Measurements from ENCODE around the gene SUV39H1. TPM values are rescaled to one million over a fixed set of nuclear protein-coding genes. Genes with fewer than 3 reads are reported as not detected.
A peak's percentile ranks its signal among the peaks of the same experiment; 100 is the strongest.
"Not testable (repeated sequence)": the region's sequence is repeated elsewhere in the genome, so short reads cannot be mapped to it uniquely, and the experiment has no call there.

Gene SUV39H1
- total RNA-seq, 2 experiments from 2014 or later = 40.1 to 41.4 TPM

DNA sequence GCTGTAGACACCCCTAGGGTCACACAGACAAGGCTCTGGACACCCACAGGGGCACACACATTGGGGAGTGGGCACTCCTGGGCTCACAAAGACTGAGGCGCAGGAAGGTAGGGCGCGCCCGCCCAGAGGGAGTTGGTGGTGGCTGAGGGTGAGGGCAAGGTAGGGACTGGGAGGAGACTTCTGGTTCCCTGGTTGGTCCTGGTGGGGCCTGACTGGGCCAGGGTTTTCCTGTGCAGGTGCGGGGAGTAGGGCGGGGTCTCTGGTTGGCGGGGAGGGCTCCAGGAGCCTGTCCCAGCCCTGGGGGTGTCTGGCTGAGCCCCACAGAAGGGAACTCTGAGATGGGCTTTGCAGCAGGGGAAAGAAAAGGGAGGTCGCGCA lies 19.7 kb upstream of the SUV39H1 start:
- peaks cover 28% of the 10 kb centered on the region for H3K4me1 Mint-ChIP-seq
- CTCF ChIA-PET = interaction anchor here (1.0 kb wide), 1 partner anchor 20 kb away, joined by 3 read pairs; the partner anchor contains the start of gene SUV39H1
- peak overlapping the region; percentile 86 for H3K27ac Mint-ChIP-seq
- no peaks in the 10 kb centered on the region for H3K27me3 Mint-ChIP-seq
- peak; percentile 10 for ATAC-seq
- H3K4me3 Mint-ChIP-seq = peak overlapping the region; percentile 84
- H3K36me3 Mint-ChIP-seq = peaks cover 2% of the 10 kb centered on the region
- no peaks in the 10 kb centered on the region for H3K9me3 Mint-ChIP-seq (ENCODE audit: low read depth)
- DNase-seq = peak; percentile 48

DNA sequence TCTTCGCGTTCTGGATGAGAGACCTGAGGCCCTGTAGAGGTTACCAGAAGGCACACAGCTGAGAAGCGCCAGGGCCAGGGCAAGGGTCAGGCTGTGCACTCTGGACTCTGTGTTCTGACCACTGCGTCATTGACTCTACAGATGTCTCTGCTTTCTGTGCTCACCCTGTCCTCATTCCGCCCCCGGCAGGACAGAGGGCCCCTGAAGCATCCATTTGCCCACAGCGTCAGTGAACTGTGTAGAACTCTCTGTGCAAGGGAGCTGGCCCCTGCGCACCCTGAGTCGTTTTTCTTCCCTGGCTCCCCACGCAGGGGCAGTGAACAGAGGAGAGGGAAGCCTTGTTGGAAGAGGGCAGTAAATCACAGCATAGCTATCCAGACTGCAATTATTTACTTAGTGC lies 19.0 kb upstream of the SUV39H1 start:
- DNase-seq = no peak
- no peak for ATAC-seq
- no peaks in the 10 kb centered on the region for H3K9me3 Mint-ChIP-seq (ENCODE audit: low read depth)
- peaks cover 2% of the 10 kb centered on the region for H3K36me3 Mint-ChIP-seq
- H3K27me3 Mint-ChIP-seq = no peaks in the 10 kb centered on the region
- CTCF ChIA-PET = no interaction called here
- peak overlapping the region; percentile 86 for H3K27ac Mint-ChIP-seq
- peaks cover 30% of the 10 kb centered on the region for H3K4me1 Mint-ChIP-seq
- peak overlapping the region; percentile 84 for H3K4me3 Mint-ChIP-seq

DNA sequence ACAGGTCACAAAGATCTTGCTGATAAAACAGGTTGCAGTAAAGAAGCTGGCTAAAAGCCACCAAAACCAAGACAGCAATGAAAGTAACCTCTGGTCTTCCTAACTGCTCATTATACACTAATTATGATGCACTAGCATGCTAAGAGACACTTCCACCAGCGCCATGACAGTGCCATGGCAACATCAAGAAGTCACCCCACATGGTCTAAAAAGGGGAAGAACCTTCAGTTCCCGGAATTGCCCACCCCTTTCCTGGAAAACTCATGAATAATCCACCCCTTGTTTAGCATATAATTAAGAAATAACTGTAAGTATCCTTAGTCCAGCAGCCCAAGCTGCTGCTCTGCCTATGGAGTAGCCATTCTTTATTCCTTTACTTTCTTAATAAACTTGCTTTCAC lies 16.1 kb upstream of the SUV39H1 start:
- H3K4me3 Mint-ChIP-seq; ATAC-seq; CTCF ChIA-PET; H3K9me3 Mint-ChIP-seq (ENCODE audit: low read depth); H3K27me3 Mint-ChIP-seq: not testable (repeated sequence)
- DNase-seq = peak; percentile 65
- Mint-ChIP-seq H3K36me3 (peaks cover 18% of the 10 kb centered on the region), H3K4me1 (peaks cover 49% of the 10 kb centered on the region), H3K27ac (peak overlapping the region; percentile 43)

DNA sequence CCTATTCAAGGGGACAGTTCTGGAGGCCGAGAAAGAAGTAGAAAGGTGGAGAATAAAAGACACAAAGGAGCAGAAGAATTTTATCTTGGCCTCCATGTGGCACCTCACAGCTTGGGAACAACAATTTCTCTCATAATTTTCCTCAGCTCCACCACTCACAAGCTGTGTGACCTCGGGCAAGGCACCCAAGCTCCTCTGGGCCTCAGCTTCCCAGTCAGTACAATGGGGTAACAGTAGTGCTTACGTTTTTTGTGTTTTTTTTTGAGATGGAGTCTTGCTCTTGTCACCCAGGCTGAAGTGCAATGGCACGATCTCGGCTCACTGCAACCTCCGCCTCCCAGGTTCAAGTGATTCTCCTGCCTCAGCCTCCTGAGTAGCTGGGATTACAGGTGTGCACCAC lies 15.6 kb upstream of the SUV39H1 start:
- H3K27ac Mint-ChIP-seq = peak overlapping the region; percentile 43
- CTCF ChIA-PET; H3K4me3 Mint-ChIP-seq; DNase-seq; H3K9me3 Mint-ChIP-seq (ENCODE audit: low read depth); ATAC-seq; H3K27me3 Mint-ChIP-seq: not testable (repeated sequence)
- peaks cover 53% of the 10 kb centered on the region for H3K4me1 Mint-ChIP-seq
- peaks cover 21% of the 10 kb centered on the region for H3K36me3 Mint-ChIP-seq

DNA sequence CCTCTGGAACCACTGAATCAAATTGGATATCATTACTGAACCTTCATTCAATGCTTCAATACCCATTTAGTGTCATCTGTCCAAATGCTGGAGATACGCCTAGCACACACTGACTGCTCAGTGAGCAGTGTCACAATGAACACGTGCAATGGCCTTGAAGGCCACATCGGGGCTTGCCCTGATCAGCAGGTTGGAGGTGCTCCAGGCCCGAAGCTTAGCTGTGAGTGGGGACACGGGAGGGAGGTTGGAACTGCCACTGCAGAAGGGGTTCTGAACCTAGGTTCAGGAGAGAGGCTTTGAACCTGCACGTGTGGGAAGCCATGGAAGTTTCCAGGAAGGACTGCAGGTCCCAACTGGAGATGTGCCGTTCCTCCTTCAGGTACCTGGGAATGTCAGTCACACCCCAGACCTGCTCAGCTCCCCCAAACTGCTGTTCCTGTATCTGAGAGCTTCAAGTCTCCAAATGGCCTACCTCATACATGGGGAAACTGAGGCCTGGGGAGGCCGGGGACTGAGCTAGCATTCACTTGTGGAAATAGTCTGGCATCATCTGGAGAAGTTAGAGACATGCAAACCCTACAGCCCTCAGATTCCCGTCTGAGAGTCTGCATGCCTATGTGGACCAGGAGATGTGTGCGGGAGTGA lies 14.9 kb upstream of the SUV39H1 start:
- Mint-ChIP-seq H3K27ac (no peak overlapping the region), H3K4me1 (peaks cover 61% of the 10 kb centered on the region), H3K27me3 (no peaks in the 10 kb centered on the region), H3K36me3 (peaks cover 27% of the 10 kb centered on the region), H3K4me3 (peak overlapping the region; percentile 25), H3K9me3 (ENCODE audit: low read depth) (no peaks in the 10 kb centered on the region)
- CTCF ChIA-PET = no interaction called here
- ATAC-seq (no peak), DNase-seq (no peak)

DNA sequence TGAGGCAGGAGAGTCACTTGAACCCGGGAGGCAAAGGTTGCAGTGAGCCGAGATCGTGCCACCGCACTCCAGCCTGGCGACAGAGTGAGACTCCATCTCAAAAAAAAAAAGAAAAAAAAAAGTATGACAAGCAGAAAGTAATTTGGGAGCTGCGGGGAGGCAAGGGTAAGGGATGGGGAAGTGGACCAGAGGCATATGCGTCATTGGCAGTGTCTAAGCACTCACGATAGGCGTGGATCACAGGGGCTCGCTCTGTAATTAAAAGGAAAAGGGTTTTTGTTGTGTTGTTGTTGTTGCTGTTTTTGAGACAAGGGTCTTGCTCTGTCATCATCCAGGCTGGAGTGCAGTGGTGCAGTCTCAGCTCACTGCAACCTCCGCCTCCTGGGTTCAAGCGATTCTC lies 13.7 kb upstream of the SUV39H1 start:
- H3K27me3 Mint-ChIP-seq; H3K4me3 Mint-ChIP-seq; ATAC-seq; DNase-seq; H3K9me3 Mint-ChIP-seq (ENCODE audit: low read depth): not testable (repeated sequence)
- Mint-ChIP-seq H3K27ac (peak overlapping the region; percentile 92), H3K36me3 (peaks cover 36% of the 10 kb centered on the region), H3K4me1 (peaks cover 63% of the 10 kb centered on the region)
- CTCF ChIA-PET = interaction anchor here (0.9 kb wide), 1 partner anchor 119 kb away, joined by 3 read pairs; the partner anchor contains the start of gene HDAC6

DNA sequence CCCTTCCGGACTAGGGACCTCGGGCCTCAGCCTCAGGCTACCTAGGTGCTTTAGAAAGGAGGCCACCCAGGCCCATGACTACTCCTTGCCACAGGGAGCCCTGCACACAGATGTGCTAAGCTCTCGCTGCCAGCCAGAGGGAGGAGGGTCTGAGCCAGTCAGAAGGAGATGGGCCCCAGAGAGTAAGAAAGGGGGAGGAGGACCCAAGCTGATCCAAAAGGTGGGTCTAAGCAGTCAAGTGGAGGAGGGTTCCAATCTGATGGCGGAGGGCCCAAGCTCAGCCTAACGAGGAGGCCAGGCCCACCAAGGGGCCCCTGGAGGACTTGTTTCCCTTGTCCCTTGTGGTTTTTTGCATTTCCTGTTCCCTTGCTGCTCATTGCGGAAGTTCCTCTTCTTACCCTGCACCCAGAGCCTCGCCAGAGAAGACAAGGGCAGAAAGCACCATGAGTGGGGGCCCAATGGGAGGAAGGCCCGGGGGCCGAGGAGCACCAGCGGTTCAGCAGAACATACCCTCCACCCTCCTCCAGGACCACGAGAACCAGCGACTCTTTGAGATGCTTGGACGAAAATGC lies 13.0 kb upstream of the SUV39H1 start, which contains the start of gene WAS:
WAS (plus strand) TSS at position 389 of the 572 bp plus-strand sequence; CDS start at position 444, 55 bp downstream.
- CTCF ChIA-PET = interaction anchor here (0.9 kb wide), 1 partner anchor 118 kb away, joined by 3 read pairs; the partner anchor contains the start of gene HDAC6
- Mint-ChIP-seq H3K4me3 (peak within 1 kb of the TSS; percentile 89), H3K4me1 (peaks cover 56% of the 10 kb centered on the region), H3K27me3 (no peaks in the 10 kb centered on the region), H3K9me3 (ENCODE audit: low read depth) (no peaks in the 10 kb centered on the region), H3K36me3 (peaks cover 39% of the 10 kb centered on the region), H3K27ac (peak within 1 kb of the TSS; percentile 92)
- ATAC-seq = peak; percentile 89
- peak; percentile 77 for DNase-seq

DNA sequence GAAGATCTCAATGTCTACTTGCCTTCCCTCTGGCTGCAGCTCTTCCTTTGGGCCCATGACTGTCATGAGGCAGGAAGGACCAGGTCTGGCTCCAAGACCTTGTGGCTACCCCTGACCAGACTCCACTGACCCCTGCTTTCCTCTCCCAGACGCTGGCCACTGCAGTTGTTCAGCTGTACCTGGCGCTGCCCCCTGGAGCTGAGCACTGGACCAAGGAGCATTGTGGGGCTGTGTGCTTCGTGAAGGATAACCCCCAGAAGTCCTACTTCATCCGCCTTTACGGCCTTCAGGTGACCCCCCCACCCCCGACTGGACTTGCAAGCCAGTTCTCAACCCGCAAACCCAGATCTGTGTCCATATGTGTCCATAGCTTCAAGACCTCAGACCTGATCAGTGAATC lies 12.4 kb upstream of the SUV39H1 start:
- DNase-seq (no peak), ATAC-seq (peak; percentile 4)
- Mint-ChIP-seq H3K9me3 (ENCODE audit: low read depth) (no peaks in the 10 kb centered on the region), H3K27ac (peak overlapping the region; percentile 92), H3K4me3 (peak overlapping the region; percentile 89), H3K4me1 (peaks cover 55% of the 10 kb centered on the region), H3K36me3 (peaks cover 39% of the 10 kb centered on the region), H3K27me3 (no peaks in the 10 kb centered on the region)
- CTCF ChIA-PET = no interaction called here

DNA sequence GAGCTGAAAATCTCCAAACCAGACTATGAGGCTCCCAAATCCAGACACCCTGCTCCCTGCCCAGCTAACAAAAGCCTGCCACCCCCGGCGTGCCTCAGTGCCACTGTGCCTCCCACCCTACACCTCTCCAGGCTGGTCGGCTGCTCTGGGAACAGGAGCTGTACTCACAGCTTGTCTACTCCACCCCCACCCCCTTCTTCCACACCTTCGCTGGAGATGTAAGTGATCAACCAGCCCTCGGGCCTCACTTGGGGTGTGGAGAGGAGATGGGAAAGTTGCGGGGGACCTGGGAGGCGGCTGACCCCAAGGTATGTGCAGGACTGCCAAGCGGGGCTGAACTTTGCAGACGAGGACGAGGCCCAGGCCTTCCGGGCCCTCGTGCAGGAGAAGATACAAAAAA lies 11.1 kb upstream of the SUV39H1 start:
- DNase-seq (no peak), ATAC-seq (no peak)
- Mint-ChIP-seq H3K4me1 (peaks cover 51% of the 10 kb centered on the region), H3K27me3 (no peaks in the 10 kb centered on the region), H3K27ac (peak overlapping the region; percentile 28), H3K9me3 (ENCODE audit: low read depth) (no peaks in the 10 kb centered on the region), H3K4me3 (peak overlapping the region; percentile 89), H3K36me3 (peaks cover 41% of the 10 kb centered on the region)
- CTCF ChIA-PET = no interaction called here

DNA sequence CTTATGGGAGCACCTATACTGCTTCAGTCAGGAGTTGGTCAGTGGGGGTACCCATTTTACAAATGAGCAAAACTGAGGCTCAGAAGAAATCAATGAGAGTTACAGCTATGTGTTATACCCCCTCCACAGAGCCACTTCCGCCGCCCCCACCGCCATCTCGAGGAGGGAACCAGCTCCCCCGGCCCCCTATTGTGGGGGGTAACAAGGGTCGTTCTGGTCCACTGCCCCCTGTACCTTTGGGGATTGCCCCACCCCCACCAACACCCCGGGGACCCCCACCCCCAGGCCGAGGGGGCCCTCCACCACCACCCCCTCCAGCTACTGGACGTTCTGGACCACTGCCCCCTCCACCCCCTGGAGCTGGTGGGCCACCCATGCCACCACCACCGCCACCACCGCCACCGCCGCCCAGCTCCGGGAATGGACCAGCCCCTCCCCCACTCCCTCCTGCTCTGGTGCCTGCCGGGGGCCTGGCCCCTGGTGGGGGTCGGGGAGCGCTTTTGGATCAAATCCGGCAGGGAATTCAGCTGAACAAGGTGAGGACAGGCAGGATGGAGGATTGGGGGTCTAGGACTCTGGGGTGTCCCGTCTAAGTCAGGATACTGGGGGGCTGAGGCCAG lies 7.9 kb upstream of the SUV39H1 start:
- ATAC-seq (no peak), DNase-seq (no peak)
- CTCF ChIA-PET = no interaction called here
- Mint-ChIP-seq H3K27ac (no peak overlapping the region), H3K27me3 (no peaks in the 10 kb centered on the region), H3K36me3 (peaks cover 46% of the 10 kb centered on the region), H3K4me3 (no peak overlapping the region), H3K9me3 (ENCODE audit: low read depth) (no peaks in the 10 kb centered on the region), H3K4me1 (peaks cover 34% of the 10 kb centered on the region)

DNA sequence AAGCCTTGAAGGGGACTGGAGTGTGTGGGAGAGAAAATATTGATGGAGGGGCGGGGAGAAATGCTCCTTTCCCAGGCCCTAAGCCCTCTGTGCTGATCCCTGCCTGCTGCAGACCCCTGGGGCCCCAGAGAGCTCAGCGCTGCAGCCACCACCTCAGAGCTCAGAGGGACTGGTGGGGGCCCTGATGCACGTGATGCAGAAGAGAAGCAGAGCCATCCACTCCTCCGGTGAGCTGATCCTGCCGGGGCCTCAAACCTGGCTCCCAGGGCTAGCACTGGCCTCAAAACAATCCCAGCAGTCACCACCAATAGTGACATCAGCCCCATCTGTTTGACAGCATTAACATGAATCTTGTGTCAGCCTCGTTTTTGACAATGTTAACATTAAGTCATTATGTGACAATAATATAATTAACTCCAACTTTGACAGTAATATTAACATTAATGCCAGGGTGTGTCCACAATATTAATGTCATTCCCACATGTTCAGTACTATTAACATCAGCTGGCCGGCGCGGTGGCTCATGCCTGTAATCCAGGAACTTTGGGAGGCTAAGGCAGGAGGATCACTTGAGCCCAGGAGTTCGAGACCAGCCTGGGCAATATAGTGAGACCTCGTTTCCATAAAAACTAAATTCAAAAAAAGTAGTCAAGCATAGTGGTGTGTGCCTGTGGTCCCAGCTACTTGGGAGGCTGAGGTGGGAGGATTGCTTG lies 7.2 kb upstream of the SUV39H1 start:
- Mint-ChIP-seq H3K36me3 (peaks cover 40% of the 10 kb centered on the region), H3K27ac (no peak overlapping the region), H3K27me3 (no peaks in the 10 kb centered on the region), H3K4me1 (peaks cover 33% of the 10 kb centered on the region), H3K9me3 (ENCODE audit: low read depth) (no peaks in the 10 kb centered on the region), H3K4me3 (no peak overlapping the region)
- DNase-seq (no peak), ATAC-seq (no peak)
- CTCF ChIA-PET = no interaction called here

DNA sequence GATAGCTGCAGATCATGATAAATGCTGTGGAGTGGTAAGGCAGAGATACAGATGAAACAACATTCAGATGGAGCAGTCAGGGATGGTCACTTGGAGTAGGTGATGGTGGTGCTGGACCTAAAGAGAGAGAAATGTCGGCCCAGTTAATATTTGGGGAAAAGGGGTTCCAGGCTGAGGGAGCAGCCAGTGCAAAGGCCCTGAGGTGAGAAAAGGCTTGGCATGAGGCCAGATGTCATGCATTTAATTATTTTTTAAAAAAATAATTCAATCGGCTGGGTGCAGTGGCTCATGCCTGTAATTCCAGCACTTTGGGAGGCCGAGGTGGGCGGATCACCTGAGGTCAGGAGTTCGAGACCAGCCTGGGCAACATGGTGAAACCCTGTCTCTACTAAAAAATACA lies 4.8 kb upstream of the SUV39H1 start:
- H3K27ac Mint-ChIP-seq; CTCF ChIA-PET; DNase-seq; H3K27me3 Mint-ChIP-seq; H3K4me3 Mint-ChIP-seq; ATAC-seq; H3K9me3 Mint-ChIP-seq (ENCODE audit: low read depth): not testable (repeated sequence)
- H3K4me1 Mint-ChIP-seq = peaks cover 26% of the 10 kb centered on the region
- peaks cover 19% of the 10 kb centered on the region for H3K36me3 Mint-ChIP-seq

DNA sequence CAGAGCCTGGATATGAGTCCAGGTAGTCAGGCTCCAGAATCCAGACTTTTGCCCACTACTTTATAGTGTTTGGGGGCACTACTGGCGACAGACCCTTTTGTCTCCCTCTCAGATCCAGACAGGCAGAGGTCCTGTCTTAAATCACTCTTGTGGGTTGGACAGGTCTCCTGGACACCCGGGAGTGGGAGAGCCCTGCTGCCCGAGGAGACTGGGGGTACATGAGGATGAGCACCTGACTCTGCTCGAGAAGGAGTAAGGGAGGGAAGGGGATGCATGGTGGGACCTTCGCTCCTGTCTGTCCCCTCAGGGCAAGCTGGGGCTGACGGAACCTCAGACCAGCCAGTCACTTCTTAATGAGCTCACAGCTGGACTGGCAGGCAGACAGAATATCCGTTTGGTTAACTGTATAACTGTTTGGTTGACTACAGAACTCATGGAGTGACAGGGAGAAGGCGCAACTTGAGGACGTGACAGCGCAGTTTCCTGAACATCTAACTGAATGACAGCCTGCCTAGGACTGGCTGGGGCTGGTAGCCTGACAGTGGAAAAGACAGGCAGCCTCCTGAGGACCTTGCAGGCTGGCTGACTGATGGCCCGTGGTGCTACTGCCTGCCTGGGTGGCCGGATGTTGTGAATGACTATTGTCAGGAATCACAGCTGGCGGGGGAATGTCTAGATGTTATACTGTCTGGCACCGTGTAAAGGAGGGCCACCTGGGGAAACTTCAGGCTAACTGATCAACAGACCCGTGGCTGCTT lies 1.6 kb upstream of the SUV39H1 start:
- H3K4me1 Mint-ChIP-seq = peaks cover 38% of the 10 kb centered on the region
- CTCF ChIA-PET = no interaction called here
- ATAC-seq (no peak), DNase-seq (no peak)
- no peaks in the 10 kb centered on the region for H3K27me3 Mint-ChIP-seq
- H3K4me3 Mint-ChIP-seq = peak overlapping the region; percentile 91
- no peaks in the 10 kb centered on the region for H3K9me3 Mint-ChIP-seq (ENCODE audit: low read depth)
- peaks cover 18% of the 10 kb centered on the region for H3K36me3 Mint-ChIP-seq
- peak overlapping the region; percentile 97 for H3K27ac Mint-ChIP-seq
